HCT116 (cell line): ENCODE data around the gene PTPDC1.

Experiments
- ELF1 ChIP-seq: IDR thresholded peaks from 2 replicates; pipeline ENCODE4 v1.6.1; 2012; ENCODE audit warnings: low read depth, borderline replicate concordance
- EZH2 ChIP-seq: fragments of 200-600 bp; sonication (generic); IDR thresholded peaks from 2 replicates; pipeline ENCODE4 v1.6.1; 2017; ENCODE audit warnings: antibody characterized with exemption, mixed run types
- POLR2A ChIP-seq: IDR thresholded peaks from 2 replicates; pipeline ENCODE4 v1.7.0; 2011; ENCODE audit warnings: borderline replicate concordance; ENCODE audit not compliant: insufficient read depth, insufficient read length; ENCODE audit errors: extremely low read depth
- POLR2AphosphoS5 ChIP-seq: IDR thresholded peaks from 2 replicates; pipeline ENCODE4 v1.6.1; 2011; ENCODE audit warnings: mild to moderate bottlenecking, low read depth, low read length, moderate library complexity
- RAD21 ChIP-seq: IDR thresholded peaks from 2 replicates; pipeline ENCODE4 v1.6.1; 2012; ENCODE audit warnings: low read depth, mild to moderate bottlenecking
- SIN3A ChIP-seq: IDR thresholded peaks from 2 replicates; pipeline ENCODE4 v1.6.1; 2012; ENCODE audit warnings: low read depth
- TF ChIP-seq, protein P1 (sequence below), 3 experiments: fragments of 200-600 bp in 1 of 3; sonication (generic) in 1 of 3; IDR thresholded peaks in 2 of 3; conservative IDR thresholded peaks in 1 of 3; 2 replicates each; pipeline ENCODE4 v1.5.1; 2012 to 2017; ENCODE audit warnings: low read depth in 2 of 3, low read length in 2 of 3, antibody characterized with exemption in 1 of 3, borderline replicate concordance in 1 of 3, control low read depth in 1 of 3, mild to moderate bottlenecking in 1 of 3, mixed read lengths in 1 of 3, mixed run types in 1 of 3, moderate library complexity in 1 of 3; ENCODE audit not compliant: insufficient read depth in 1 of 3
- TF ChIP-seq, protein P2 (sequence below): IDR thresholded peaks from 2 replicates; pipeline ENCODE4 v1.6.1; 2012; ENCODE audit warnings: low read depth
- TF ChIP-seq, protein P3 (sequence below): IDR thresholded peaks from 2 replicates; pipeline ENCODE4 v1.6.1; 2012

DNA sequence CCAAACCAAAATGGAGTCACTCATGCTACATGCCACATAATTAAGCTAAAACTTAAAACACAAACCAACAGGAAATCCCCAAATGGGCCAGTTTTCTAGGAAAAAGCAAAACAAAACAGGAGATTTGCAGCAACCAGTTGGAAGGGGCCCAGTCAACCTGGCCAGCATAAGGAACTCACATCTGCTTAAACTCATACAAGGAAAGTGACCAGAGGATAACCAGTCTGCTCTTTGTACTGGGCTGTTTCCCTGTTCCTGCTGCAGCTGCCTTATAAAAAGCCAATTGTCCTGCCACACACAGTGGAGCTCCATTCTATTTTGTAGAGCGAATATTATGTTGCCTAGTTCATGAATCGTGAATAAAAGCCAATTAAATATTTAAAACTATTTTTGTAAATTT, 29.5 kb upstream of the PTPDC1 start:
- no peak for TF ChIP-seq POLR2AphosphoS5
- TF ChIP-seq, protein P1, sequence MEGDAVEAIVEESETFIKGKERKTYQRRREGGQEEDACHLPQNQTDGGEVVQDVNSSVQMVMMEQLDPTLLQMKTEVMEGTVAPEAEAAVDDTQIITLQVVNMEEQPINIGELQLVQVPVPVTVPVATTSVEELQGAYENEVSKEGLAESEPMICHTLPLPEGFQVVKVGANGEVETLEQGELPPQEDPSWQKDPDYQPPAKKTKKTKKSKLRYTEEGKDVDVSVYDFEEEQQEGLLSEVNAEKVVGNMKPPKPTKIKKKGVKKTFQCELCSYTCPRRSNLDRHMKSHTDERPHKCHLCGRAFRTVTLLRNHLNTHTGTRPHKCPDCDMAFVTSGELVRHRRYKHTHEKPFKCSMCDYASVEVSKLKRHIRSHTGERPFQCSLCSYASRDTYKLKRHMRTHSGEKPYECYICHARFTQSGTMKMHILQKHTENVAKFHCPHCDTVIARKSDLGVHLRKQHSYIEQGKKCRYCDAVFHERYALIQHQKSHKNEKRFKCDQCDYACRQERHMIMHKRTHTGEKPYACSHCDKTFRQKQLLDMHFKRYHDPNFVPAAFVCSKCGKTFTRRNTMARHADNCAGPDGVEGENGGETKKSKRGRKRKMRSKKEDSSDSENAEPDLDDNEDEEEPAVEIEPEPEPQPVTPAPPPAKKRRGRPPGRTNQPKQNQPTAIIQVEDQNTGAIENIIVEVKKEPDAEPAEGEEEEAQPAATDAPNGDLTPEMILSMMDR (IDR thresholded peaks at IDR 0.05 in 2 of 3, conservative IDR thresholded peaks at IDR 0.05 in 1 of 3; ENCODE audit: borderline replicate concordance in 1 of 3, insufficient read depth in 1 of 3, low read depth in 2 of 3, low read length in 2 of 3): no peak
- no peak for TF ChIP-seq RAD21
- no peak for TF ChIP-seq SIN3A
- TF ChIP-seq POLR2A: no peak
- TF ChIP-seq, protein P2, sequence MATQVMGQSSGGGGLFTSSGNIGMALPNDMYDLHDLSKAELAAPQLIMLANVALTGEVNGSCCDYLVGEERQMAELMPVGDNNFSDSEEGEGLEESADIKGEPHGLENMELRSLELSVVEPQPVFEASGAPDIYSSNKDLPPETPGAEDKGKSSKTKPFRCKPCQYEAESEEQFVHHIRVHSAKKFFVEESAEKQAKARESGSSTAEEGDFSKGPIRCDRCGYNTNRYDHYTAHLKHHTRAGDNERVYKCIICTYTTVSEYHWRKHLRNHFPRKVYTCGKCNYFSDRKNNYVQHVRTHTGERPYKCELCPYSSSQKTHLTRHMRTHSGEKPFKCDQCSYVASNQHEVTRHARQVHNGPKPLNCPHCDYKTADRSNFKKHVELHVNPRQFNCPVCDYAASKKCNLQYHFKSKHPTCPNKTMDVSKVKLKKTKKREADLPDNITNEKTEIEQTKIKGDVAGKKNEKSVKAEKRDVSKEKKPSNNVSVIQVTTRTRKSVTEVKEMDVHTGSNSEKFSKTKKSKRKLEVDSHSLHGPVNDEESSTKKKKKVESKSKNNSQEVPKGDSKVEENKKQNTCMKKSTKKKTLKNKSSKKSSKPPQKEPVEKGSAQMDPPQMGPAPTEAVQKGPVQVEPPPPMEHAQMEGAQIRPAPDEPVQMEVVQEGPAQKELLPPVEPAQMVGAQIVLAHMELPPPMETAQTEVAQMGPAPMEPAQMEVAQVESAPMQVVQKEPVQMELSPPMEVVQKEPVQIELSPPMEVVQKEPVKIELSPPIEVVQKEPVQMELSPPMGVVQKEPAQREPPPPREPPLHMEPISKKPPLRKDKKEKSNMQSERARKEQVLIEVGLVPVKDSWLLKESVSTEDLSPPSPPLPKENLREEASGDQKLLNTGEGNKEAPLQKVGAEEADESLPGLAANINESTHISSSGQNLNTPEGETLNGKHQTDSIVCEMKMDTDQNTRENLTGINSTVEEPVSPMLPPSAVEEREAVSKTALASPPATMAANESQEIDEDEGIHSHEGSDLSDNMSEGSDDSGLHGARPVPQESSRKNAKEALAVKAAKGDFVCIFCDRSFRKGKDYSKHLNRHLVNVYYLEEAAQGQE: no peak
- no peak for TF ChIP-seq EZH2
- no peak for TF ChIP-seq ELF1
- TF ChIP-seq, protein P3, sequence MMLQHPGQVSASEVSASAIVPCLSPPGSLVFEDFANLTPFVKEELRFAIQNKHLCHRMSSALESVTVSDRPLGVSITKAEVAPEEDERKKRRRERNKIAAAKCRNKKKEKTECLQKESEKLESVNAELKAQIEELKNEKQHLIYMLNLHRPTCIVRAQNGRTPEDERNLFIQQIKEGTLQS: no peak
